Measurements from ENCODE around the gene ALK. TPM values are rescaled to one million over a fixed set of nuclear protein-coding genes. Genes with fewer than 3 reads are reported as not detected.

The ALK gene
- total RNA-seq, 4 donors from 2014 or later: 0.66 TPM; not detected in 3

GRCh38 chr2:29620890-29621289 lies 300.5 kb downstream of the ALK start:
- no peak for TF ChIP-seq CTCF (IDR thresholded peaks at IDR 0.05)
- TF ChIP-seq POLR2A (IDR thresholded peaks at IDR 0.05): no peak
- intact Hi-C loops (cut with DNase I; ENCODE audit: low total_unique reads): no loop called here
- WGBS, 2 donors: 60 to 74% methylated on average over 1 of the region's 1 CpG
- DNase-seq (ENCODE audit: low spot score in 2 of 2): no peak
- H3K4me3 ChIP-seq (ENCODE audit: low read depth, poor library complexity, severe bottlenecking): no peak overlapping the region

GRCh38 chr2:29619689-29620088 lies 301.7 kb downstream of the ALK start:
- intact Hi-C loops (cut with DNase I; ENCODE audit: low total_unique reads): no loop called here
- no peak for DNase-seq (ENCODE audit: low spot score in 2 of 2)
- H3K4me3 ChIP-seq (ENCODE audit: low read depth, poor library complexity, severe bottlenecking): no peak overlapping the region
- no peak for TF ChIP-seq POLR2A (IDR thresholded peaks at IDR 0.05)
- WGBS, 2 donors: 87 to 93% methylated on average over 6 of the region's 6 CpGs

GRCh38 chr2:29618024-29618423 lies 303.4 kb downstream of the ALK start:
- 72 to 75% methylated on average over 2 of the region's 2 CpGs for WGBS, 2 donors
- DNase-seq (ENCODE audit: low spot score in 2 of 2): no peak
- intact Hi-C loops (cut with DNase I; ENCODE audit: low total_unique reads): no loop called here
- H3K4me3 ChIP-seq (ENCODE audit: low read depth, poor library complexity, severe bottlenecking): no peak overlapping the region
- no peak for TF ChIP-seq CTCF (IDR thresholded peaks at IDR 0.05)
- TF ChIP-seq POLR2A (IDR thresholded peaks at IDR 0.05): no peak

GRCh38 chr2:29617351-29617750 lies 304.0 kb downstream of the ALK start:
- no peak overlapping the region for H3K4me3 ChIP-seq (ENCODE audit: low read depth, poor library complexity, severe bottlenecking)
- DNase-seq (ENCODE audit: low spot score in 2 of 2): no peak
- WGBS, 2 donors: 67 to 78% methylated on average over 3 of the region's 3 CpGs
- intact Hi-C loops (cut with DNase I; ENCODE audit: low total_unique reads): no loop called here
- TF ChIP-seq CTCF (IDR thresholded peaks at IDR 0.05) (no peak), POLR2A (IDR thresholded peaks at IDR 0.05) (no peak)

- DNase-seq (ENCODE audit: low spot score in 2 of 2): no peak
- intact Hi-C loops (cut with DNase I; ENCODE audit: low total_unique reads): no loop called here
- no peak for TF ChIP-seq CTCF (IDR thresholded peaks at IDR 0.05)
- TF ChIP-seq POLR2A (IDR thresholded peaks at IDR 0.05): no peak
- H3K4me3 ChIP-seq (ENCODE audit: low read depth, poor library complexity, severe bottlenecking): no peak overlapping the region
- 59 to 88% methylated on average over 1 of the region's 1 CpG for WGBS, 2 donors
Observed at GRCh38 chr2:29616569-29616968, 304.8 kb downstream of the ALK start.

- intact Hi-C loops (cut with DNase I; ENCODE audit: low total_unique reads): no loop called here
- H3K4me3 ChIP-seq (ENCODE audit: low read depth, poor library complexity, severe bottlenecking): no peak overlapping the region
- DNase-seq (ENCODE audit: low spot score in 2 of 2): no peak
- TF ChIP-seq CTCF (IDR thresholded peaks at IDR 0.05) (no peak), POLR2A (IDR thresholded peaks at IDR 0.05) (no peak)
- 86 to 89% methylated on average over 6 of the region's 6 CpGs for WGBS, 2 donors
Observed at GRCh38 chr2:29615841-29616240, 305.5 kb downstream of the ALK start.
